GM20000 (cell line): ENCODE data around the gene PRR7.

Source experiments
- DNase-seq: peaks from one replicate; pipeline ENCODE4 v3.0.0; 2012; ENCODE audit warnings: low spot score
- TF ChIP-seq, protein P1 (sequence below): IDR thresholded peaks from 2 replicates; pipeline ENCODE4 v1.5.1; 2012; ENCODE audit warnings: mild to moderate bottlenecking, control low read depth; ENCODE audit errors: extremely low read depth, missing control alignments

Gene PRR7

DNA sequence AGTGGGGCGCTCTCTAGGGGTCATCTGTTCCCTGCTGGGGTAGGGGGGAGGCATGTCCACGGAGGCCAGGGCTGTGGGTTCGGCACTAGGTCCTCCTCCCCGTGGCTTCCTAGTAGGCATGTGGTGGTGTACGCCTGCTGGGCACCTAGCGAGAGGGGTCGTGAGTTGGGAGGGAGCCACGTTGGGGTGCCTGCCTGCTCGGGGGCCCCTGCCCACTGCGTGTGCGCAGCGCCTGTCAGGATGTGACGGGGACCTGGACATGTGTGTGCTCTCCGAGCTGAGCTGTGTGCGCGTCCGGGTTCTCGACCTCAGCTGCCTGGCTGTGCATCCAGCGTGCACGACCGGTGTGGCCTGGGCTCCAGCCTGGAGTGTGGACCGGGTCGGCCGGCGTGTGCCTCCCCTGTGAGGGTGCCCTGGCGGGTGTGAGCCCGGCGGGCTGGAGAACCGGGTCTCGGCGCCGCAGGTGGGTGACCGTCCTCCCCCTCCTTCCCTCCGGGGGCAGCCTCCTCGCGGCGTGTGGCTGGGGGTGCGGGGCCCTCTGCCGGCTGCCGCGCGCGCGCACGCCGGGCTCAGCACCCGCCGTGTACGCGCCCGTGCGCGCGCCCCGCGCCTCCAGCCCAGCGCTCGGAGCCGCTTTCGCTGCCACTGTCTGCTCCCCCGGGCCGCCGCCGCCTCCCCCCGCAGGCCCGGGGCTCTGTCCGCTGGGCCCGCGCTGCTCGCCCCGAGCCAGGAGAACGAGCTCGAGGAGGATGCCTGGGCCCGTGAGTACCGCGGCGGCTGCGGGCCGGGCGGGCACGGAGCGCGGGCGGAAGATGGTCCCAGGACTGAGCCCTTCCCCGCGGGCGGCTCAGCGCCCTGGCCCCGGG, at the start of gene PRR7:
Gene PRR7 (plus strand): TSS at position 615 of the 866 bp plus-strand sequence. CDS start 8,254 bp downstream, outside the sequence.
- TF ChIP-seq, protein P1, sequence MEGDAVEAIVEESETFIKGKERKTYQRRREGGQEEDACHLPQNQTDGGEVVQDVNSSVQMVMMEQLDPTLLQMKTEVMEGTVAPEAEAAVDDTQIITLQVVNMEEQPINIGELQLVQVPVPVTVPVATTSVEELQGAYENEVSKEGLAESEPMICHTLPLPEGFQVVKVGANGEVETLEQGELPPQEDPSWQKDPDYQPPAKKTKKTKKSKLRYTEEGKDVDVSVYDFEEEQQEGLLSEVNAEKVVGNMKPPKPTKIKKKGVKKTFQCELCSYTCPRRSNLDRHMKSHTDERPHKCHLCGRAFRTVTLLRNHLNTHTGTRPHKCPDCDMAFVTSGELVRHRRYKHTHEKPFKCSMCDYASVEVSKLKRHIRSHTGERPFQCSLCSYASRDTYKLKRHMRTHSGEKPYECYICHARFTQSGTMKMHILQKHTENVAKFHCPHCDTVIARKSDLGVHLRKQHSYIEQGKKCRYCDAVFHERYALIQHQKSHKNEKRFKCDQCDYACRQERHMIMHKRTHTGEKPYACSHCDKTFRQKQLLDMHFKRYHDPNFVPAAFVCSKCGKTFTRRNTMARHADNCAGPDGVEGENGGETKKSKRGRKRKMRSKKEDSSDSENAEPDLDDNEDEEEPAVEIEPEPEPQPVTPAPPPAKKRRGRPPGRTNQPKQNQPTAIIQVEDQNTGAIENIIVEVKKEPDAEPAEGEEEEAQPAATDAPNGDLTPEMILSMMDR = no peak

DNA sequence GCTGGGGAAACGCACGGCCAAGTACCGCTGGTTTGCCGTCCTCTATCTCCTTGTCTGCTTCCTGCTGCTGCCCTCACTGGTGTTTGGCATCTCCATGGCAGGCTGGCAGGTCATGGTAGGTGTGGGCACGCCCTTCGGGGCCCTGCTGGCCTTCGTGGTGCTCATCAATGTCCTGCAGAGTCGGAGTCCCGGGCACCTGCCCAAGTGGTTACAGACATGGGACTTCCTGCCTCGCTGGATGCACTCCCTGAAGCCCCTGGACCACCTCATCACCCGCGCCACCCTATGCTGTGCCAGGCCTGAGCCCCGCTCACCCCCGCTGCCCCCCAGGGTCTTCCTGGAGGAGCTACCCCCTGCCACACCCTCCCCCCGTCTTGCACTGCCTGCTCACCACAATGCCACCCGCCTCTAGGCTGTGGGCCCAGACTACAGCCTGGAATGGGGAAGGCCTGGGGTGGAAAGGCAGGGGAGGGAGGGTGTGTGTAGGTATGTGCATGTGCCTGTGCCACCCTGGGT, 48.7 kb upstream of the PRR7 start:
- TF ChIP-seq, protein P1 = no peak
- no peak for DNase-seq

More for the DNA sequence above, at the start of gene PRR7:
- DNase-seq = peak; percentile 93

DNA sequence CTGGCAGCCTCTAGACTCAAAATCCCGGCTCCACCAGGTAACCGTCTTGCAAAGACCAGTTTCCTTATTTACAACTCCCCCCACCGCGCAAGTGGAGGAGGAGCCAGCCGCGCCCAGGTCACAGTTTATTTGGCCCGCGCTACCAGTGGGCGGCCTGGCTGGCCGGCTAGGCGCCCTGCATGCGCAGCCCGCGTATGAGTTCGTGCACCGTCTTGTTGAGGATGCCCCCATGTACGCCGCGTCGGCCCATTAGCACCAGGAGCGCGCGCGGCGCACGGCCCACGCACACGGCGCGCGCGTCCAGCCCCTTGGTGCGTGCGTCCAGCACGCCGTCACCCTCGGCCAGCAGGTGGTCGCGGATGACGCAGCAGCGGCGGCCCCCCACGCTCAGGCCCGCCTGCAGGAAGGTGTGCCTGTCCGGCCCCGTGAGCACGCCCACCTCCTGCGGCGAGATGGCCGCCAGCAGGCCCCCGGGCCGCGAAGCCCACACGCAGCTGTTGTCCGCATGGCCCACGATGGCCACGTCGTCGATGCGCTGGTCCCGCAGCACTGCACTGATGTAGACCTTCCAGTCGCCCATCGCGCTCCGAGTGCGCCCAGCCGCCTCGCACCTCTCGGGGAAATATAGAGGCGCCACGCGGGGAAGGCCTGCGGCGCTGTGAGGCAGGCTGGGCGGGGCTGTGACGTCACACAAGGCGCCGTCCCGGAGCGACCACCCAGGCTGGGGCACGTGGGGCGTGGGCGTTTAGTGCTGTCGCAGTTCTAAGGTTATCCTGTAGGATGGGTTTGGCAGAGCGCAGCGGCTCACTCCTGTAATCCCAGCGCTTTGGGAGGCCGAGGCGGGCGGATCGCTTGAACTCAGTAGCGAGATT, 46.4 kb upstream of the PRR7 start, which contains the start of gene PFN3:
Gene PFN3 (minus strand): TSS at position 665 of the 872 bp plus-strand sequence. CDS start 85 bp downstream, at position 580.
- DNase-seq = no peak
- TF ChIP-seq, protein P1 = no peak

DNA sequence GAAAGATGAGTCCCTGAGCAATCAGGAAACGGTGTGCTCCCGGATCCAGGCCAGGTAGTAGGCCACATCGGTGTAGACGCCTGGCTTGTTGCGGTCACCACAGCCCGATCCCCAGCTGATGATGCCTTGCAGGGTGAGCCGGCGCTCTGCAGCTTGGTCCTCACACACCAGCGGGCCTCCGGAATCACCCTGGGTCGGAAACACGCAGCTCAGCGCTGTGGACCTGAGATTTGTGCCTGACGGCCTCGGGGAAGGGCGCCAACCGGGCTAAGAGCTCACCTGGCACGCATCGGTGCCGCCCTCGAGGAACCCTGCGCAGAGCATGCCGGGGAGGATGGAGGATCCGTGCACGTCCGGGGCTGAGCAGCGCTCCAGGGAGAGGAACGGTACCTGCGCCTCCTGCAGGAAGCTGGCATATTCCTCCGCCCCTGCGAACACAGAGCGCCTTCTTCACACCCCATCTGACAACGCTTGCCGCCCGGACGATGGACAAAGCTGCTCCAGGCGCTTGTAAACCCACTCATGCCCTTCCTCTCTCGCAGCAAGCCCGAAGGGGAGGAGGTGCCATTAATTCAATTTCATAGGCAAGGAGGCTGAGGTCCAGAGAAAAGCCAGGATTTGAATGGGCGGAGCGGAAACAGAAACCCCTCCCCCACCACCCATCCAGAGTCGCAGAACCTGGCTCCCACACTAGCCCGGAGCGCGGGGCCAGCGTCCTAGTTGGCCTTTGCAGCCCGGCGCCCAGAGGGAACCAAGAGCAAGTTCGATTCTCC, 44.2 kb upstream of the PRR7 start:
- peak; percentile 85 for DNase-seq
- TF ChIP-seq, protein P1 = peak; percentile 59

GRCh38 chr5:177403102-177403791, 43.4 kb upstream of the PRR7 start:
- TF ChIP-seq, protein P1 = no peak
- DNase-seq = peak; percentile 76
